ENCODE results near the gene RRAGD. TPM values are rescaled to one million over a fixed set of nuclear protein-coding genes. Genes with fewer than 3 reads are reported as not detected.
A peak's percentile ranks its signal among the peaks of the same experiment; 100 is the strongest.

Gene RRAGD
- total and polyA plus RNA-seq, 11 donors, result 25.8 to 147 (median 96.7) TPM

- no peak for DNase-seq
- no peak for ATAC-seq
- Histone ChIP-seq H3K9me3 (no peaks in the 10 kb centered on the region), H3K27me3 (no peaks in the 10 kb centered on the region), H3K4me3 (no peak overlapping the region), H3K36me3 (peaks cover 0 to 15% (median 0%) of the 10 kb centered on the region in 9 donors), H3K27ac (peak overlapping the region in 8 of 12 donors; percentile 1 to 71 (median 36)), H3K4me1 (peaks cover 0 to 28% (median 21%) of the 10 kb centered on the region in 12 donors)
- intact Hi-C loops (cut with DNase I), result loop anchor here in 5 of 10 donors (2.0 to 5.0 kb wide), 3 partner anchors 40 to 390 kb away; partner anchors contain the start of gene RRAGD (in 4 of the 5)
- no peak for TF ChIP-seq CTCF (IDR thresholded peaks at IDR 0.05)
- TF ChIP-seq POLR2A (IDR thresholded peaks at IDR 0.05), result no peak
- WGBS, 4 donors, result 48 to 57% (median 50%) methylated on average over 3 of the region's 3 CpGs
Observed at GRCh38 chr6:89372506-89372901, 39.6 kb downstream of the RRAGD start.

- no peak overlapping the region for H3K4me3 ChIP-seq
- peak; percentile 71 to 92 (median 88) for ATAC-seq
- H3K27ac ChIP-seq, result peak overlapping the region in 8 of 12 donors; percentile 1 to 71 (median 36)
- DNase-seq, result peak; percentile 74 to 86 (median 85)
- peaks cover 0 to 28% (median 21%) of the 10 kb centered on the region in 12 donors for H3K4me1 ChIP-seq
- peaks cover 0 to 15% (median 0%) of the 10 kb centered on the region in 9 donors for H3K36me3 ChIP-seq
- no peaks in the 10 kb centered on the region for H3K9me3 ChIP-seq
- intact Hi-C loops (cut with DNase I), result loop anchor here in 5 of 10 donors (2.0 to 5.0 kb wide), 3 partner anchors 40 to 390 kb away; partner anchors contain the start of gene RRAGD (in 4 of the 5)
- TF ChIP-seq POLR2A (IDR thresholded peaks at IDR 0.05), result no peak
- TF ChIP-seq CTCF (IDR thresholded peaks at IDR 0.05), result peak; percentile 88 to 98 (median 94)
- WGBS, 4 donors, result 22 to 33% (median 28%) methylated on average over 6 to 8 of the region's 8 CpGs
- no peaks in the 10 kb centered on the region for H3K27me3 ChIP-seq
Observed at GRCh38 chr6:89371849-89372505, 40.1 kb downstream of the RRAGD start.

GRCh38 chr6:89368999-89369398 lies 43.1 kb downstream of the RRAGD start:
- no peak overlapping the region for H3K4me3 ChIP-seq
- DNase-seq, result peak in 4 of 5 donors; percentile 52 to 69 (median 64)
- intact Hi-C loops (cut with DNase I), result loop anchor here (2.0 to 10.0 kb wide), 6 partner anchors 56 to 387 kb away; partner anchors contain the start of gene PM20D2 (in 1 of the 10)
- peaks cover 0 to 12% (median 0%) of the 10 kb centered on the region in 9 donors for H3K36me3 ChIP-seq
- H3K9me3 ChIP-seq, result no peaks in the 10 kb centered on the region
- ATAC-seq, result peak; percentile 47 to 75 (median 70)
- peak overlapping the region in 8 of 12 donors; percentile 3 to 29 (median 24) for H3K27ac ChIP-seq
- H3K4me1 ChIP-seq, result peaks cover 0 to 42% (median 21%) of the 10 kb centered on the region in 12 donors
- TF ChIP-seq POLR2A (IDR thresholded peaks at IDR 0.05) (no peak), CTCF (IDR thresholded peaks at IDR 0.05) (peak; percentile 25 to 77 (median 56))
- H3K27me3 ChIP-seq, result no peaks in the 10 kb centered on the region
- 2 to 6% (median 3%) methylated on average over 7 of the region's 7 CpGs for WGBS, 4 donors

GRCh38 chr6:89368107-89368506 lies 44.0 kb downstream of the RRAGD start:
- peaks cover 0 to 12% (median 0%) of the 10 kb centered on the region in 9 donors for H3K36me3 ChIP-seq
- TF ChIP-seq CTCF (IDR thresholded peaks at IDR 0.05), result peak; percentile 72 to 87 (median 80)
- no peak for TF ChIP-seq POLR2A (IDR thresholded peaks at IDR 0.05)
- WGBS, 4 donors, result 38 to 48% (median 45%) methylated on average over 6 of the region's 6 CpGs
- peaks cover 0 to 42% (median 21%) of the 10 kb centered on the region in 12 donors for H3K4me1 ChIP-seq
- DNase-seq (peak in 4 of 5 donors; percentile 31 to 69 (median 51)), ATAC-seq (peak in 3 of 4 donors; percentile 46 to 70 (median 55))
- H3K27ac ChIP-seq, result no peak overlapping the region
- H3K4me3 ChIP-seq, result no peak overlapping the region
- H3K9me3 ChIP-seq, result no peaks in the 10 kb centered on the region
- H3K27me3 ChIP-seq, result no peaks in the 10 kb centered on the region
- intact Hi-C loops (cut with DNase I), result loop anchor here (2.0 to 10.0 kb wide), 6 partner anchors 55 to 386 kb away; partner anchors contain the start of gene PM20D2 (in 1 of the 10)

Data from heart left ventricle (tissue), 16 donors.